HL-60 (cell line): ENCODE results near the gene NPAS2.

Source experiments
- DNase-seq, 2 experiments: peaks; one replicate each; pipeline ENCODE4 v3.0.0-alpha.2; 2010 to 2020; ENCODE audit warnings: low read depth in 1 of 2, low spot score in 1 of 2
- H3K27ac ChIP-seq: fragments of 250-450 bp; sonication (Bioruptor Pico); replicated peaks from 2 replicates; pipeline ENCODE4 v1.5.1; 2020; ENCODE audit warnings: mild to moderate bottlenecking, moderate library complexity
- H3K27me3 ChIP-seq: fragments of 250-450 bp; sonication (Bioruptor Pico); 2 replicates; pipeline ENCODE4 v1.5.1; 2021; ENCODE audit warnings: mild to moderate bottlenecking, moderate library complexity; ENCODE audit not compliant: insufficient read depth, poor library complexity, severe bottlenecking
- H3K4me3 ChIP-seq: replicated peaks from 2 replicates; pipeline ENCODE4 v1.5.1; 2011; ENCODE audit warnings: mild to moderate bottlenecking, control low read depth, low read length; ENCODE audit not compliant: insufficient read depth
- GABPA ChIP-seq: IDR thresholded peaks from 2 replicates; pipeline ENCODE4 v1.6.1; 2012; ENCODE audit warnings: low read depth
- POLR2AphosphoS5 ChIP-seq: IDR thresholded peaks from 2 replicates; pipeline ENCODE4 v1.6.1; 2012; ENCODE audit warnings: low read depth
- SPI1 ChIP-seq: IDR thresholded peaks from 2 replicates; pipeline ENCODE4 v1.6.1; 2012; ENCODE audit warnings: low read depth, mild to moderate bottlenecking, borderline replicate concordance
- TF ChIP-seq, protein P1 (sequence below): IDR thresholded peaks from 2 replicates; pipeline ENCODE4 v1.6.1; 2012; ENCODE audit warnings: low read depth; ENCODE audit not compliant: insufficient replicate concordance
- TF ChIP-seq, protein P2 (sequence below): IDR thresholded peaks from one replicate; pipeline ENCODE4 v1.5.1; 2011; ENCODE audit warnings: low read length, control low read depth, inconsistent platforms; ENCODE audit not compliant: insufficient read depth

NPAS2 gene

DNA sequence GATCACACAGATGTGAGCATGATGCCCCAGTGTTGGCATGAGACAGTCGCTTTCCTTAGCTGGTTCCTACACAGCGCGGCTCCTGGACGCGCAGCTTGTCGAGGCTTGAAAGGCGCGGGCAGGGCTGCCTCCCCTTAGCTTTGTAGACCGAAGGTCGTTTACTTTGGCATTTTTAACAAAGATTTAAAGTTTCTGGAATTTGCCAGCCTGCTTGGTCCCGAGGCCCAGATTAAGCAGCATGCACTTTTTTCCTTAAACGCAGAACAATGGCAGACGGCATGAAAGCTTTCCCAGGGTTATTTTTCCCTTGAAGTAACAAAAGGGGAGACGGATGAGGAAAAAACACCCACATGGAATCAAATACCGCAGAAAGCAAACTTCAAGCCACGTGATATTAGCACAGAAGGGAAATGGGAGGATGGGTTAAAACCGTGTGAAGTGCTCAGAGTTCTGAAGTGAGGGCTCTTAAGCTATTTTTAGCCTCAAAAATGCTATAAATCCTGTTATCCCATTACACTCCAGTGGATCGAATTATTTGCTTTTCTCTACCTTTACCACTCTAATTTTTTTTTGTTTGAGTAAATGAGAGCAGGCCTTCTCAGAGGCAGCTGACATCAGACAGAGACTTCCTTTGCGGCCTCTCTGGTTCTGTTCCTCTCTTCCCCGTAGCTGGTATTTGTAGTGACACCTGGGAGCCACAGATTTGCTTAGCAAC, 55.7 kb downstream of the NPAS2 start:
- Histone ChIP-seq H3K27ac (no peak overlapping the region), H3K27me3 (no peaks in the 10 kb centered on the region)
- DNase-seq, result no peak

DNA sequence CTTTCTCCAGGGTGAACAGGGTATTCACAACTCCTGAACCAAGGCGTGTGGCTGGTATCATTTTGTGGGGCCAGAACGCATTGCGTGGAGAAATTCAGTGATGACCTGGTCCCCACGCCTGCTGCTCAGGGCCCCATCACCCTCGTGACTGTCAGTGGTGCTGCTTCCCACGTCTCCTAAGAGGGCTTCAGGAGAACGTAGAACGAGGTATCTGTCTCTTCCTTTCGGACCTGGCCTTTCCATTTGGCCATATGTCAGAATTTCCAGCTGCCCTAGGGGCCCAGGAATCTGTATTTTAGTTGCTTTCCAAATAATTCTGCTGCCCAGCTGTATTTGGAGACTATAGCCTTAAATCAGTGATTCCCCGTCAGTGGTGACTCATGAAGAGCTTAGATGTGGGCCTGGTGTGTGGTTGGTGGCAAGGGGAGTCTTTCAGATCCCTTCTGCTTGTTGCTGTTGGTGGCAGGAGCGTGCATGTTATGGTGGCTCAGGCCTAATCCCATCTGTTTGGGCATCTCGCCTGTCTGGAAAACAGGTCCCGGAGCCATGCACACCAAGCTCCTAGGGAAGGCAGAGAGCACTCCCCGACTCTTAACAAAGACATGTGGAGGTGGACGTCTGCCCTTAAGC, 56.4 kb downstream of the NPAS2 start:
- Histone ChIP-seq H3K27me3 (no peaks in the 10 kb centered on the region), H3K4me3 (no peak overlapping the region), H3K27ac (no peak overlapping the region)
- TF ChIP-seq, protein P1, sequence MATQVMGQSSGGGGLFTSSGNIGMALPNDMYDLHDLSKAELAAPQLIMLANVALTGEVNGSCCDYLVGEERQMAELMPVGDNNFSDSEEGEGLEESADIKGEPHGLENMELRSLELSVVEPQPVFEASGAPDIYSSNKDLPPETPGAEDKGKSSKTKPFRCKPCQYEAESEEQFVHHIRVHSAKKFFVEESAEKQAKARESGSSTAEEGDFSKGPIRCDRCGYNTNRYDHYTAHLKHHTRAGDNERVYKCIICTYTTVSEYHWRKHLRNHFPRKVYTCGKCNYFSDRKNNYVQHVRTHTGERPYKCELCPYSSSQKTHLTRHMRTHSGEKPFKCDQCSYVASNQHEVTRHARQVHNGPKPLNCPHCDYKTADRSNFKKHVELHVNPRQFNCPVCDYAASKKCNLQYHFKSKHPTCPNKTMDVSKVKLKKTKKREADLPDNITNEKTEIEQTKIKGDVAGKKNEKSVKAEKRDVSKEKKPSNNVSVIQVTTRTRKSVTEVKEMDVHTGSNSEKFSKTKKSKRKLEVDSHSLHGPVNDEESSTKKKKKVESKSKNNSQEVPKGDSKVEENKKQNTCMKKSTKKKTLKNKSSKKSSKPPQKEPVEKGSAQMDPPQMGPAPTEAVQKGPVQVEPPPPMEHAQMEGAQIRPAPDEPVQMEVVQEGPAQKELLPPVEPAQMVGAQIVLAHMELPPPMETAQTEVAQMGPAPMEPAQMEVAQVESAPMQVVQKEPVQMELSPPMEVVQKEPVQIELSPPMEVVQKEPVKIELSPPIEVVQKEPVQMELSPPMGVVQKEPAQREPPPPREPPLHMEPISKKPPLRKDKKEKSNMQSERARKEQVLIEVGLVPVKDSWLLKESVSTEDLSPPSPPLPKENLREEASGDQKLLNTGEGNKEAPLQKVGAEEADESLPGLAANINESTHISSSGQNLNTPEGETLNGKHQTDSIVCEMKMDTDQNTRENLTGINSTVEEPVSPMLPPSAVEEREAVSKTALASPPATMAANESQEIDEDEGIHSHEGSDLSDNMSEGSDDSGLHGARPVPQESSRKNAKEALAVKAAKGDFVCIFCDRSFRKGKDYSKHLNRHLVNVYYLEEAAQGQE, result no peak
- TF ChIP-seq SPI1, result no peak
- TF ChIP-seq POLR2AphosphoS5, result no peak
- TF ChIP-seq GABPA, result no peak
- TF ChIP-seq, protein P2, sequence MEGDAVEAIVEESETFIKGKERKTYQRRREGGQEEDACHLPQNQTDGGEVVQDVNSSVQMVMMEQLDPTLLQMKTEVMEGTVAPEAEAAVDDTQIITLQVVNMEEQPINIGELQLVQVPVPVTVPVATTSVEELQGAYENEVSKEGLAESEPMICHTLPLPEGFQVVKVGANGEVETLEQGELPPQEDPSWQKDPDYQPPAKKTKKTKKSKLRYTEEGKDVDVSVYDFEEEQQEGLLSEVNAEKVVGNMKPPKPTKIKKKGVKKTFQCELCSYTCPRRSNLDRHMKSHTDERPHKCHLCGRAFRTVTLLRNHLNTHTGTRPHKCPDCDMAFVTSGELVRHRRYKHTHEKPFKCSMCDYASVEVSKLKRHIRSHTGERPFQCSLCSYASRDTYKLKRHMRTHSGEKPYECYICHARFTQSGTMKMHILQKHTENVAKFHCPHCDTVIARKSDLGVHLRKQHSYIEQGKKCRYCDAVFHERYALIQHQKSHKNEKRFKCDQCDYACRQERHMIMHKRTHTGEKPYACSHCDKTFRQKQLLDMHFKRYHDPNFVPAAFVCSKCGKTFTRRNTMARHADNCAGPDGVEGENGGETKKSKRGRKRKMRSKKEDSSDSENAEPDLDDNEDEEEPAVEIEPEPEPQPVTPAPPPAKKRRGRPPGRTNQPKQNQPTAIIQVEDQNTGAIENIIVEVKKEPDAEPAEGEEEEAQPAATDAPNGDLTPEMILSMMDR, result no peak
- no peak for DNase-seq

More for the DNA sequence above, 55.7 kb downstream of the NPAS2 start:
- no peak for TF ChIP-seq POLR2AphosphoS5
- no peak for TF ChIP-seq SPI1
- TF ChIP-seq, protein P2, result no peak
- no peak for TF ChIP-seq GABPA
- TF ChIP-seq, protein P1, result no peak
- no peak overlapping the region for H3K4me3 ChIP-seq

DNA sequence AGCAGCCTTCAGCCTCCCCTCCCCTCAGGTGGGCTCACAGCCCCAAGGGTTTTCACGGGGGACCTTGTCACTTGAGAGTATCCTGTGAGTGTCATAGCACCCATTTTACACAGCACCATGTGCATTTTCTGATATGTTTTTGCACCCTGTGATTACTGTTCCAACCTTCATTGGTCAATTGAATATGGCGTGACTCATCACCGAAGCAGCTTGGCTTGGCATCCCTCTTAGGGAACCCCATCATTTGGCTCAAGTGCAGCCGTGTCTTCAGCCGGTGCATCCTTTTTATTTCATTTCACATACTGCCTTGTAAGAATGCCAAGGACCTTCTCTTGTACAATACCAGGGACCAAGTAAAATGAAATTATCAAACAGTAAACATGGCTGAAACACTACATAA, 57.6 kb downstream of the NPAS2 start:
- no peaks in the 10 kb centered on the region for H3K27me3 ChIP-seq
- H3K4me3 ChIP-seq, result no peak overlapping the region
- no peak for DNase-seq
- no peak for TF ChIP-seq GABPA
- H3K27ac ChIP-seq, result no peak overlapping the region

DNA sequence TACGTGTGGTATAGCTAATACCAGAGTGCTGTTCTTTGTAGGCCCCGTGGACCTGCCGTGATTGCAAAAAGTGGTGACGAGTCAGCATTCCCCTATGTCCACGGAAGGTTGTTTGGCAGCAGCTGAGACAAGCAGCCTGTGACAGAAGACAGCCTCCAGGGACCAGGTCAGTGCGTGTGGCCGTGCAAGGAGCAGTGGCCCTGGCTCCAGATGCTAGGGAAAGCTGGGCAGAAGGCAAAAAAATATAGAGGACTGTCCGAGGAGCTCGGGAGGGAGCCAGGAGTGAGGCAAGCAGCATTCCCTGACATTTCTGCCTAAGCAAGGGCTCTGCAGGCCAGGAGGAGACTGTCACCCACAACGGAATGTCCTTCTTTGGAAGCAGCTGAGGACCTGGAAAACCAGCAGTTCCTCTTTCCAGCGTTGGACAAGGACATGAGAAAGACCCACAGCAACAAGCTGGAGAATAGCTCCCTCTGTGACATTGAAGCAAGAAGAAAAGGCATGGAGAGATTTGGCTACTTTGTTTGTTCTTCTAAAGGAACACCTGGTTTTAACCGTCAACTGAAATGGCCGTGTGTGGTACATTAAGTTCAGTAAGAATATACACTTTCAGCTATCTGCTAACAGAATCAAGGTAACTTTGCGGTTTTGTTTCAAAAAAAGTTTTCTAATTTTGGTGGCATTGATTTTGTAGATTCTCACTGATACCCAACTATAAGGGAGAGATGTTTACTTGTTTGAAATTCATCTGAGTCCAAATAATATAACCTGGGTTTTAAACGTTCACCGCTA, 58.3 kb downstream of the NPAS2 start:
- Histone ChIP-seq H3K27ac (no peak overlapping the region), H3K4me3 (no peak overlapping the region), H3K27me3 (no peaks in the 10 kb centered on the region)
- no peak for DNase-seq
- no peak for TF ChIP-seq SPI1
- TF ChIP-seq, protein P2, result no peak
- no peak for TF ChIP-seq POLR2AphosphoS5
- no peak for TF ChIP-seq GABPA
- TF ChIP-seq, protein P1, result no peak
